SK-N-MC (cell line): ENCODE data around the gene TNFAIP8L2.

Experiments
- EZH2 ChIP-seq: fragments of 200-600 bp; sonication (generic); IDR thresholded peaks from one replicate; pipeline ENCODE4 v1.6.1; 2017; ENCODE audit warnings: antibody characterized with exemption
- POLR2AphosphoS5 ChIP-seq: IDR thresholded peaks from 2 replicates; pipeline ENCODE4 v1.6.1; 2012; ENCODE audit warnings: mild to moderate bottlenecking, low read depth, low read length, borderline replicate concordance

GRCh38 chr1:151176514-151177045 lies 20.1 kb downstream of the TNFAIP8L2 start:
- no peak for TF ChIP-seq EZH2
- TF ChIP-seq POLR2AphosphoS5: no peak
